IgD-negative memory B cell (primary cell): ENCODE data around the gene FLOT1. TPM values are rescaled to one million over a fixed set of nuclear protein-coding genes. Genes with fewer than 3 reads are reported as not detected.
A peak's percentile ranks its signal among the peaks of the same experiment; 100 is the strongest.

Experiments used
- H3K27ac Mint-ChIP-seq, 3 donors: one replicate each; pipeline ENCODE4 v1.8.0; 2020 to 2022; ENCODE audit warnings: mild to moderate bottlenecking in 3 of 3, mixed read lengths in 3 of 3, moderate library complexity in 1 of 3
- H3K27me3 Mint-ChIP-seq: one replicate; pipeline ENCODE4 v1.8.0; 2021; ENCODE audit warnings: mixed read lengths
- H3K36me3 Mint-ChIP-seq: one replicate; pipeline ENCODE4 v1.8.0; 2020; ENCODE audit warnings: mild to moderate bottlenecking, mixed read lengths
- H3K4me1 Mint-ChIP-seq, 3 donors: one replicate each; pipeline ENCODE4 v1.8.0; 2020 to 2022; ENCODE audit warnings: mixed read lengths in 3 of 3, mild to moderate bottlenecking in 1 of 3
- H3K4me3 Mint-ChIP-seq, 4 donors: one replicate each; pipeline ENCODE4 v1.8.0; 2020 to 2022; ENCODE audit warnings: mild to moderate bottlenecking in 4 of 4, mixed read lengths in 4 of 4, moderate library complexity in 3 of 4
- H3K9me3 Mint-ChIP-seq, 3 donors: one replicate each; pipeline ENCODE4 v1.8.0; 2020 to 2021; ENCODE audit warnings: mixed read lengths in 3 of 3, mild to moderate bottlenecking in 1 of 3
- polyA plus RNA-seq: library from polyadenylated mRNA; unstranded; fragments of 300-500 nt; fragmentation: Illumina TruSeq; gene quantifications from one replicate; pipeline ENCODE4 v1.2.3, GENCODE V29; 2021

Gene FLOT1
- polyA plus RNA-seq, 1 donor from 2014 or later = 97.3 TPM

DNA sequence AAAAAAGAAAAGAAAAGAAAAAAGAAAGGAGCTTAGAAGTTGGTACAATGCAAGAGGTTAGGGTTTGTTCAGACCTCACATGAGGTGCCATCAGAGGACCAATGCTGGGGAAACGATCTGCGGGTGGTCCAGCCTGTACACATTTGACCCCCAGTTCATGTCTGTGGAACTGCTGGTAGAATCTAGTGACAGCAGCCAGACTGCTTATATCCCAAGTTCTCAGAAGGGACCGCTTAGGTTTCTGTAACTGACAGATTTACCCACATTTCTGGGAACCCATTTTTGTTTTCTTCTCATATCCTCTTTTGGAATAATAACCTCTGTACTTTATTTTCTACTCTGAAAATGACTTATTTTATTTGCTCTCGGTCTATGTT is 60.7 kb downstream of the FLOT1 start:
- Mint-ChIP-seq H3K9me3 (peaks cover 0 to 1% (median 0%) of the 10 kb centered on the region in 3 donors), H3K27ac (peak overlapping the region; percentile 98 to 100 (median 98)), H3K27me3 (no peaks in the 10 kb centered on the region), H3K4me3 (peak overlapping the region; percentile 99 to 100 (median 100)), H3K4me1 (peaks cover 19 to 38% (median 19%) of the 10 kb centered on the region in 3 donors), H3K36me3 (peaks cover 14% of the 10 kb centered on the region)

- H3K27me3 Mint-ChIP-seq = no peaks in the 10 kb centered on the region
- peak overlapping the region; percentile 99 to 100 (median 100) for H3K4me3 Mint-ChIP-seq
- H3K36me3 Mint-ChIP-seq = peaks cover 16% of the 10 kb centered on the region
- no peaks in the 10 kb centered on the region for H3K9me3 Mint-ChIP-seq
- H3K4me1 Mint-ChIP-seq = peaks cover 23 to 43% (median 23%) of the 10 kb centered on the region in 3 donors
- H3K27ac Mint-ChIP-seq = peak overlapping the region; percentile 98 to 100 (median 98)
Observed at GRCh38 chr6:30679765-30680535, 62.5 kb downstream of the FLOT1 start.

DNA sequence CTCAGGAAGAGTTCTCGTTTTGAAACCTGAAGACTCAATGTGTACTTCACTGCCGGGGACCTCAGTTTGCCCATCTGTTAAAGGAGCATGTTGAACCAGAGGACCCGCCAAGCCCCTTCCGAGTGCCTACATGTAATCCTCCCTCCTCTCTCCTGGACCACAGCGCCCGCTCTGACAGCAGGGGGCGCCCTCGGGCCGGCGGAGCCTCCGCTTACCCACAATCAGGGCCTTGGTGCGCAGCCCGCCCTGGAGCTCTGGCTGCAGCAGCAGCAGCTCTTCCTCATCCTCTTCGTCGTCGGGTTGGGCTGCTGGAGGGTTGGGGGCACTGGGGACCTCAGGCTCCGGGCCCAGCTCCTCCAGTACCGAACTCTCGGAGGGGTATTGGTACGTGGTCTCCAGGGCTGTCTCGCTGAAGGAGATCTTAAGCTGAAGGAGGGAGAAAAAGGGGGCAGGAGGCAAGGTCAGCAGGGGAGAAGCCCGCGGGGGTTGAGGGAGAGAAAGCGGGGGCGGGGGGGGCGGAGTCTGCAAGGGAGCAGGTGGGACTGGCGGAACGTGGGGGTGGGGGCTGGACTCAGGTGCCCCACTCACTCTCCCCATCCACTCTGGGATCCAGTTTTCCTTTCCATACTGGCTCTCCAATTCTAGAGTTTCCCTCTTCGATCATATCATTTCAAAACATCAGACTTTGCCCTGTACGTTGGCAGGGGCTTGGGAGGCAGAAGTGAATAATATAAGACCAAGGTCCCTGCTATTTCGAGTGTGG is 63.3 kb downstream of the FLOT1 start:
- H3K27ac Mint-ChIP-seq = peak overlapping the region; percentile 57 to 100 (median 98)
- peaks cover 15% of the 10 kb centered on the region for H3K36me3 Mint-ChIP-seq
- H3K4me1 Mint-ChIP-seq = peaks cover 23 to 43% (median 25%) of the 10 kb centered on the region in 3 donors
- no peaks in the 10 kb centered on the region for H3K9me3 Mint-ChIP-seq
- H3K4me3 Mint-ChIP-seq = peak overlapping the region; percentile 99 to 100 (median 100)
- no peaks in the 10 kb centered on the region for H3K27me3 Mint-ChIP-seq

Other genes starting within 250 kb of the FLOT1 start
- gene GNL1, start 186.2 kb downstream of the FLOT1 start, polyA plus RNA-seq = 46.1 TPM
- gene PRR3, start 185.4 kb downstream of the FLOT1 start, polyA plus RNA-seq = 8.8 TPM
- gene ABCF1, start 171.2 kb downstream of the FLOT1 start, polyA plus RNA-seq = 33.7 TPM
- gene PPP1R10, start 125.4 kb downstream of the FLOT1 start, polyA plus RNA-seq = 28.0 TPM
- gene MRPS18B, start 124.8 kb downstream of the FLOT1 start, polyA plus RNA-seq = 146 TPM
- gene ATAT1, start 115.8 kb downstream of the FLOT1 start, polyA plus RNA-seq = 2.0 TPM
- 26.9 TPM for gene C6orf136, start 95.6 kb downstream of the FLOT1 start, polyA plus RNA-seq
- 21.6 TPM for gene DHX16, start 69.7 kb downstream of the FLOT1 start, polyA plus RNA-seq
- gene PPP1R18, start 56.0 kb downstream of the FLOT1 start, polyA plus RNA-seq = 91.7 TPM
- gene NRM, start 51.7 kb downstream of the FLOT1 start, polyA plus RNA-seq = 56.1 TPM
- 4.6 TPM for gene MDC1, start 25.4 kb downstream of the FLOT1 start, polyA plus RNA-seq
- 156 TPM for gene TUBB, start 22.3 kb downstream of the FLOT1 start, polyA plus RNA-seq
- gene IER3, start 1.9 kb upstream of the FLOT1 start, polyA plus RNA-seq = 0.73 TPM
- 4.6 TPM for gene DDR1, start 141.8 kb upstream of the FLOT1 start, polyA plus RNA-seq
- gene GTF2H4, start 165.5 kb upstream of the FLOT1 start, polyA plus RNA-seq = 8.4 TPM
- 26.0 TPM for gene VARS2, start 171.6 kb upstream of the FLOT1 start, polyA plus RNA-seq
- gene SFTA2, start 189.5 kb upstream of the FLOT1 start, polyA plus RNA-seq = 0.60 TPM
- gene MUCL3, start 198.3 kb upstream of the FLOT1 start, polyA plus RNA-seq = not detected
- not detected for gene MUC21, start 241.0 kb upstream of the FLOT1 start, polyA plus RNA-seq